Measurements from ENCODE around the gene DLGAP1.
A peak's percentile ranks its signal among the peaks of the same experiment; 100 is the strongest.

The DLGAP1 gene

DNA sequence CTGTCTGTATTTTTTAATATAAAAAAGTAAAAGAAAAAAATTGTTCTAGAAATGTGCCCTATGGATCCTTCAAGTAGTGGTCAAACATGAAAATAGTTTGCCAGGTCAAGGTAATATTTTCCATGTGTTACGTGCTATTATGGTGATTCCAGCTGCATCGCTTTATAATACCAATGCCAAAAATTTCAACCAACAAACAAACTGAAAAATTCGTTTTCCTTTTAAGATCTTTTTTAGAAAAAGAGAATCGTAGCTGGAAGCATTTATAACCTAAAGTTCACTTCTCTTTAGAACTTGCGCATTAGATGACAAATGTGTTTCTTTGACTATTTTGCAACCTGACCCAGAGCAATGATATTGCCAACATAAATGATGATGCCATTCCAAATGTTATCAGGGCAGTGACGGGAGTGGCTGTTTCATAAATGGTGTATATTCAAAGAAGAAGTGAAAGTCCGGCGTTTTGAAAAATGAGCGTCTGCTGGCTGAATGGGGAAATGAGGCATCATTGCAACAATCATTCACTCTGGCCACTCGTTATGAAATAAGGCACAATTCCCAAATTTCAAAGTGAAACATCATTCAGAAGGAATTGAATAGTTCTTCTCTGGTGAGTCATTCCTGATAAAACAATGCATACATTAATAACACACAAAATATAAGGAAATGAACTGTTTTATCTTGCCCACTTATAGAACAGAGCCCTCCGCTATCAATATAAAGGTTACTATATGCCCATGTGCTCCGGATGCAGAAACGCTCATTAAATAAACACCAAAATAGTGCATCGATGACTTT is 707.7 kb downstream of the DLGAP1 start:
- no peak for DNase-seq

DNA sequence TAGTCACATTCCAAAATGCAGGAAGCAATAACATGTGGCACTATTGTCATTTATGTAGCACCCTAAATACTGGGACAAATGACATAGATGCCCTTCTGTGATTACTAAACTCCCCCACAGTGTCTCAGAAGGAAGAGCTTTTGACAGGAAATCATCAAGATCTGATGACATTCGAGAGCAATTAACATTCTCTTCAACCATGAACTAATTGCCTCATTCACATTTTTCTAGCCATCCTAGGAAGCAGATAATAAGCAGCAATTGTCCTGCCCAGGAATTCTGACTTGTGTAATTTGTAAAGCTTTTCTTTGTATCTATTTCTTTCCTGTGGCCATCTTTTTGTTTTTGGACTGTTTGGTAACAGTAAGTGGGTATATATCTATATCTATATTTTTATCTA is 712.6 kb downstream of the DLGAP1 start:
- DNase-seq, result no peak

DNA sequence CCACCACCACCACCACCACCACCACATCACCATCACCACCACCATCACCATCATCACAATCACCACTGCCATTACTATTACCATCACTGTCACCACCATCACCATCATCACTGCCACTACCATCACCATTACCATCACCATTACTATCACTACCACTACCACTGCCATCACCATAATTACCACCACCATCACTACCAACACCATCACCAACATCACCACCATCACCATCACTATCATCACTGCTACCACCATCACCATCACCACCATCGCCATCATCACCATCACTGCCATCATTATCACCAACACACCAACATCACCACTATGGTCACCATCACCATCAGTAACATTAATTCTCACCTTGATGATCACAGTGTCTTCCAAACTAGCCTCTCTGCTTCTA is 713.8 kb downstream of the DLGAP1 start:
- DNase-seq, result no peak

DNA sequence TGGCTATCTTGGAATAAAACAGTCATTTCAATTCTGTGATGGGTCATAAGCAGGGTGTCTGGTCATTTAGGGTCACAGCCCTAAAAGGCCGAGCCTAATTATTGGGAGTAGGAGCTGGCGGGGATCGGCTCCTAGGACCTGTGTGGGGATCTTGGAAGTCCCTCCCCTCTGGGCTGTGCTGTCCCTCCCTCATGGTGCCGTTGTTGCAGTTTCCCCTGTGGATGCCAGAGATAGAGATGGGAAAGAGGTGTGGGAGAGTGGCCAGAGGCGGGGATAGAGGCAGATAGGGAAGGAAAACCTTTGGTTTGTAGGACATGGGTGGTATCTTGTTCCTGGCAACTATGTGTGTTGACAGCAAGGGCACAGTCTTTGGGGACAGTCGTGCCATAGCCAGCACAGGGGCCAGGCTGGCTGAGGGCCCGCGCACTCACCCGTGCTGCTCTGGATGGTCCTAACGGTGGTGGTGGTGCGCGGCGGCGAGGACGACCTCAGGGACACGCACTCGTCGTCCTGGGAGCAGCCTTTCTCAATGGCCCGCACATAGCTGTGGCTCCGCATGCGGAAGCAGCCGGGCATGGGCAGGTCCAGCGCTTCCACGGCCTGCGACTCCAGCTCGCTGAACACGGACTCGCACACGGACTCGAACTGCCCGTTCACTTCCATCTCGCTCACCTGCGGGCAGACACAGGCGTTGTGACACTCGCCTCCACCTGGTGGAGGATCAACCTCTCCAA is 726.2 kb downstream of the DLGAP1 start:
- DNase-seq, result no peak

DNA sequence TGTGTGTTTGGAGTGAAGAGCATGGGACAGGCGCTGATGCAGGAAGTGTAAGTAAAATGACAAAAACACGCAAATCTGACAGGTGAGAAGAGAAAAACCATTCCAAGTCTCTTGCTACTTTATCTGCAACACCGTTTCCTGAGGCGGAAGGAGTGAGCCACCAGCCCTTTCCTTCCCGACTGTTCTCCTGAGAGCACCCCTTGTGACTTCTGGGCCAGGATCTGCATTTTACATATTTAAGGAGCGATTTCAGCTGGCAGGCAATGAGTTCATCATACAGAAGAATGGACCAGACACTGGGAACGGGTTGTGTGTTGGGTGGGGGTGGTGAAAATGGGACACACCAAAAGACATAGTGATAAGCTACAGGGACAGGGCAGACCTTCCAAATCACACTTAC is 727.8 kb downstream of the DLGAP1 start:
- DNase-seq, result no peak

DNA sequence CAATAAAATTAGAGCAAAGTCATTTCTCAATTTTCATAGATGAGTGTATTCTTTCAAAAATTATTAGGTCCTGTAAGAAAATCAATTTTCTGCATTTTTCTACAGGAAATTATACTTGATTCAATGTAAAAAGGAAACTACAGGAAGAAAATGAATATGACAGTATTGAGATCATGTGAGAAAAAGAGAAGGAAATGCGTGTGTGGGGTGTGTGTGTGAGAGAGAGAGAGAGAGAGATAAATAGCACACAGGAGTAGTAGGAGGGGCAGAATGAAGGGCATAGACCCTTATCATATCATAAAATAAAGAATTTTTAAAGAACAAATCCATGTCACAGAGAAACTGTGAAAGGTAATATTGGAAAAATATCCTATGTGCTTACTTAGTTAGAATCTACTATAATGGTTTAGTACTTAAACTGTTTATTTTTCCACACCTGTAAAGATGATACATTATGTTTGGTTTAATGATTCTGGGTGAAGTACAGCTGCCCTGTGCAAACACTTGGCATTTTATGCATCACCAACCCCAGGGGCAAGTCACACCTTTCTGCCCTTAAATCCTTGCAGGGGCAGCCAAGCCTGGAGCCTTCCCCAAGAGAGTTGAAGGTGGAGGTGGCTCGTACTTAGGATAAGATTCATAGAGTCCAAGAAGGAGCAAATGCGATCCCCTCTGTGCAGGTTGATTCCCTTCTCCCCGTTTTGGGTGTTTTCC is 728.7 kb downstream of the DLGAP1 start:
- no peak for DNase-seq

DNA sequence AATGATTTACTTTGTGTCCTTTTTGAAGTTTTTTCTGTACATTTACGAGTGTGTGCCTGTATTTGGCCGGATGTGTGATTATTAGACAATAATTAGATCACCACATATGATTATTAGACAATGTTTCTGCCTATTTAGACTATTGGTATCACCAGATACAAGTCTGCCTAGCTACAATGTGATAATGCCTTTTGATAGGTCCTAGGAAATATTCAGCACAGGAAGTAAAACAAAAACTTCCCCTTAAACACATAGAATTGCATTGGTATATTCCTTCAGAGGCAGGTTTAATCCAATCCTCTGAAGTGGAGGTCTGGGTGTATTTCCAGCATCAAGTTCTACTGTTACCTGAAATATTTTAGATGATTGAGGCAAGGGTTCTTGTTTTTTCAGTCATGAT is 730.0 kb downstream of the DLGAP1 start:
- DNase-seq, result no peak

DNA sequence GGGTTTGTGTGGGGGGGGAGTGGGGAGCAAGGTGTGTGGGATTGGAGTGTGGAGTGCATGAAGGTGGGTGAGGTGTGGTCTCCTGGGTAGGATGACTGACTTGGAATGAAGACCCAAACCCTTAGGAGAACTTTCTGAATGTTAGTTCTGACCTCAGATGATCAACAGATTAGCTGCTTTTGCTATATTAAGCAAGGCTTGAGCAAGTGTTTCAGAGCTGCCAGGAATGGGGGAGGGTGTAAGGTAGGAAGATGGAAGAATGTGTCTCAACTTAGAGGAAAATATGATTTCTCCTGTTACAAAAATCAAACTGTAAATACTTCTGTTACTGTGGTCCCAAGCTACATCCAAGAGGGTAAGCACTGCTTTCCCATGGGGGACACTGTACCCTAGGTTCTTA is 731.6 kb downstream of the DLGAP1 start:
- DNase-seq, result no peak

DNA sequence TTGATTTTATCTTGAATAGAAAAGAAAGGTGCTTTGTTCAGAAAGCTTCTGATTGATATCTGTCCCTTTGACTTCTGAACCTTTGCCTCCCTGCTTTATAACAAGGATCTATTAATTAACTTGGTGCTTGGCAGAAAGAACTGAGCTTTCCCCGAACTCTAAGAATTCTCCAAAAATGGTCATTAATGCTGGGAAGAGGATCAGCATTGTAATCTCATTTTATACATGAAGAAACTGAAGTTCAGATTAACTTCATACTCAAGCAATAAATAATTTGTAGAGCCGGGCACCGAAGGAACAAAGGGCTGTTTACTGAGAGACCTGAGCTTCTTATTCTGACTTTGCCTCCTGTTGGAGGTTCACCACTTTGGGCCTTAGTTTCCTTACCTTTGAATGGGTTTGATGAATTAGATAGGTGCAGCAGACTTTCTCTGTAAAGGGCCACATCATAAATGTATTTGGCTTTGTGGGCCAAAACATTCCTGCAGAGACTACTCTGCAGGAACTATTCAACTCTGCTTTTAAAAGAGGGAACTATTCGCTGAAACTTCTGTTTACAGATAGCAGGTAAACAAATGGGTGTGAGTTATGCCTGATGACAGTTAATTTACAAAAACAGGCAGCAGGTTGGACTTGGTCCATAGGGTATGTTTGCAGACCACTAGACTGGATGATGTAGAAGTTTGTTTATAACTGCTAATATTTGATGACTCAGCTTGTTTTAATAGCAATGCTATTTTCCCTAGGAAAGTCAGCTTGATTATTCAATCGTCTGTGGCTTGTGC is 732.3 kb downstream of the DLGAP1 start:
- no peak for DNase-seq

DNA sequence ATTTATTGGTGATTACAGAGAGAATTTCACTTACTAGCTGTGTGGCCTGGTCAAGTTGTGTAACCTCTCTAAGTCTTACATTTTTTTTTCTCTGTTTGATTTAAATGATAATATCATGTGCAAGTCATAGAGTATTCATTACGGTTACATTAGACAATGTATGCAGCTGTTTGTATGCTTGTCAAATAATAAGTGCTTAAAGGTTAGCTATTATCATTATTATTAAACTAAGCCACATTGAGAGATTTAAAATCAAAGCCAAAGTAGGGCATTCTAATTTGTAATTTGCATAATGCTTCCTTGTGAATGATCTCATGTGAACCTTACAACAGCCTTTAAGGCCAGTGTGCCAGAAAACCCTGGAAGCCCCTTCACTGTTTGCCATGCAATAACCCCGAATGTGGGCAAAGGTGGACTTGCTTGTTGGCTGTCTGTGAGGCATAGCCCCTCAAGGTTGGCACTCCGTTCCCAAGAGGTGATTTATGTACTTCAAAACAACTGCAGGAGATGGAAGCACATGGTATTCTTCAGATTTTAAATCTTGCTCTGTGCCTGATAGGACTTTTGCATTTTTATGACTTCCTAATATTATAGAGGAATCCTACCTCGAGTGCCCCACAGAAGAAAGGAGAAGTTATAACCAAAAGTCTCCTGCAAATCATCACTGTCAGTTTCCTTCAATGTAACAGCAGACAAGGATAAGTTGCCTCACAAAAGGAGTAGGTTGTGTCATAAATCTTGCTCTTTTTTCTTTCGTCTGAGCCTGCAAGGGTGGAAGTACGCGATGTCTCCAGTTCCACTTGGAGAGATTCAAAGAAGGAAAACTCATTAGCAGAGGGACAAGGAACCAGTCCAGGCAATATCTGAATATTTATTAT is 733.1 kb downstream of the DLGAP1 start:
- DNase-seq, result no peak

DNA sequence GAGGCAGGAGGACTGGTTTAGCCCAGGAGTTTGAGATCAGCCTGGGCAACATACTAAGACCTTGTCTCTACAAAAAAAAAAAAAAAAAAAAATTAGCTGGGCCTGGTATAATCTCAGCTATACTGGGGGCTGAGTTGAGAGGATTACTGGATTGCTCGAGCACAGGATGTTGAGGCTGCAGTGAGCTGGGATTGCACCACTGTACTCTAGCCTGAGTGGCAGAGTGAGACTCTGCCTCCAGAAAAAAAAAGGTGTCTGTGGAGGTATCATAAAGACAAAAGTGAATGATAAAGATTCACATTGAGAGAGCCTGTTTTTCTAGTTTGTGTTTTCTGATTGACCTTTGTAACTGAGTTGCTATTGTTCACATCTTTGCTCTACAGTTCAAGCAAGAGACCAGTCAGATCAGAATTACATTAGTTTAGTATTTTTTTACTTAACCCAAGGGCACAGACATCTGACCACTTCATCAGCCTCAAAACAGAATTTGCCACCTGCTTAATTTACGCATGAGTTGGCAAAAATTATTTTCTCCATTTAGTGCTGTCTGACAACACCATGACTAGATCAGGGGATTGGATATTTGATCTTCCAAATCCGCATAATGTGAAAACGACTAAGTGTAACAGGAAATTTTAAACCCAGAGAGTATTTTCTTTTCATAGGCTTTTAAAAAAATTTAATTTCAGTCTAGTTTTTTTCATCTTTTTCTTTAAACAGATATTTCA is 734.1 kb downstream of the DLGAP1 start:
- DNase-seq, result peak; percentile 37

DNA sequence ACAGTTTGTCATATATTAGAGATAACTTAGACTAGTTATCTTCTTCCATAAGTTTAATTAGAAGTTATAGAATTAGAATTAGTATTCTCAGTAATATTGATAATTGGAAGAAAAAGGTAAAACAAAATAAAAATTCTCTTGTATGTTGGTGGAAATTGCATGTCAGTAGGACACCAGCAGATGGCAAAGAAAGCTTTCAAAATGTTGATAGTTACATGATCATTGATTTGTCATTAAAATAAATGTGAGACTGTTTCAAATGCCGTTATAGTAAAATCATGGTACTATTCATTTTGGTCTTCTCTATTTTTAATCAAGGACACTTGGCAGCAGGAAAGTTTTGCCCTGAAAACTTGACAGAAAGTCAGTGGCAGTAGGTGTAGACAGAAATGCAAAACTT is 734.9 kb downstream of the DLGAP1 start:
- DNase-seq, result no peak

DNA sequence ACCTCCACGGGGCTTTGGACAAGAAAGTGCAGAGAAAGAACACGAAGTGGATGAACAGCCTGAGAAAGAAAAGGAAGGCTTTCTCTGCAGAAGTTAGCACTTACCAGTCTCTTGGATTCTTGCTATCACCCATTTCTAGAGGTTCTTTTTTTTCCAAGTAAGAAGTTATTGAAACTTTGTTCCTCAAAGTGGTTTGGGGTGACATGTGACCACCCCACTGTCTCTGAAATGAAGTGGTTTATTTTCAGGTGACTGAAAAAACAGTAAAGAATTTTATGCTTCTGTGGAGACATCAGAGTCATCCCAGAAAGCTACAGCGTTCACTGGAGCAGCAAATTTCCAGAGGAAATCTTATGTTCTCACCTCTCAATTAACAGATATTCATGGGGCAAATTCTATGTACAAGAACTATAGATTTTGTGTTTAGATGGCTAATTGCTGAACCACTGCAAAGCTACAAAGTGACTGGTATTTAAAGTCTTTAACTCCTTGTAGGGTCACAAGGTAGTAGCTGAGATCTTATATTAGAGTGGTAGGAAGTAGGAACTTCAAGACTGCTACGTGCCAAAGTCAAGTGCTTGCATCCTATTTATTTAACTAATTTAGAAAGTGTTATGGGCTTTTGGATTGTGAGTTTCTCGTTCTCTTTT is 737.6 kb downstream of the DLGAP1 start:
- no peak for DNase-seq

DNA sequence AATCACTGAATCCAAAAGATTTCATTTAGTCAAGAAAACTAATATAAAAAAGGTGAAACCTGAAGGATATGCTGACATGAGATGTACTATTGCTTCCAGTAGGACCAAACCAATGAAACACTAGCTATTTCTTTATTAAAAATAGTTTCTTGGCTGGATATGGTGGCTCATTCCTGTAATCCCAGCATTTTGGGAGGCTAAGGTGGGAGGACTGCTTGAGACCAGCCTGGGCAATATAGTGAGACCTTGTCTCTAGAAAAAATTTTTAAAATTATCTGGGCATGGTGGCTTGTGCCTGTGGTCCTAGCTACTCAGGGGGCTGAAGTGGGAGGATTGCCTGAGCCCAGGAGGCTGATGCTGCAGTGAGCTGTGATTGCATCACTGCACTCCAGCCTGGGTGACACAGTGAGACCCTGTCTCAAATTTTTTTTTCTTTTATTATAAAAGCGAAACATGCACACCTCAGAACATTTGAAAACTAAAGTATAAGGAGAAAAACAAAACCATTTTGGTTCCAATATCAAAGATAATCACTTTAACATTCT is 738.9 kb downstream of the DLGAP1 start:
- no peak for DNase-seq

DNA sequence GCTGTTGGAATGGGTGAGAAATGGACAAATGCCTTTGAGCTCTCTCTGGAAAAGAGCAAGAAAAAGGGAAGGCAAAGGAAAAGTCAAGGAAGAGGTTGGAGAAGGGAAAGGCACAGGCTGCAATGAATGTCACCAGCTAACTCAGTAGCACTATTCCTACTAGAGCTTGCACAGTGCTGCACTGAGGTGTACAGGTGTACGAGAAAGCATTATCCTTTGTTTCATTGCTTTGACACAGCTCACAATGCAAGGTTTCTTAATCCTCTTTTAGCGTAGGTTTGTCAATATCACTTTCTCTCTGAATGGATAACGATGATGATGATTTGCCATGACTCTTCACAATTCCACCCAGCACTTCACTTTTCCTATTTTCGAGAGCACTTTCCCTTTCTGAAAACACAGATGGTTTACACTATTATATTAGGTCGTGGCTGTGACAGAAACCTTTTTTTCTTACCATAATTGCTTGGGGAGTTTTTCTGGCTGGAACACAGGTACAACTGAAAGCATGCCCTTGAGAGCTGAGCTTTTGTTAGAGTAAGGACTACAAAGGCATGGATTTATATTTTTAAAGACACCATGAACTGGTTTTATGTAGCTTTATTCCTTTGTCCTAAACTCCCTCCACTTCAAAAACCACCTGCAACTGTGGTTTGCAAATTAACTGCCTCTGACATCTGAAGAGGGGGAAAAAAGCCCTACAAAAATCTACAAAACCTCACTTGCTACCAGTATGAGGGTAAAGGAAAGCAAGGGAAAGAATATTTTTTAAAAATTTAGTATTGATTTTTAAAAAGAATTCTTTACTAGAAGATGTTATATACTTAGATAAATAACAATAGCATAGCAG is 739.7 kb downstream of the DLGAP1 start:
- DNase-seq, result no peak

DNA sequence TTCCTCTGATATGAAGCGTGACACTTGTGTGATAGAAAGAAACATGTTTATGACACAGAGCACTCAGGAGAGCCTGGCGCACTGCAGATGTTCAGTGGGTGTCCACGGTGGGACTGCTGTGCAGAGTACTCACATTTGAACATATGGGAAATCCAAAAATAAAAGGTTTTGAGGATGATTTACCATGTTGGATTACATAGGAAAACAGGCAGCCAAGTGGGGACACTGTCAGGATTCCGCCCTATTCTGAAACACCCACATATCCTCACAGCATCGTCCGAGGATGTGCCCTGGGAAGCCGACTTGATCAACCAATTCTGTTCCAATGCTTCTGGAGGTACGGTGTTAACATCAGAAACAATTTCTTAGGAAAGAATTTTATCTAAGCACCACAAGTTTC is 741.4 kb downstream of the DLGAP1 start:
- DNase-seq, result no peak

DNA sequence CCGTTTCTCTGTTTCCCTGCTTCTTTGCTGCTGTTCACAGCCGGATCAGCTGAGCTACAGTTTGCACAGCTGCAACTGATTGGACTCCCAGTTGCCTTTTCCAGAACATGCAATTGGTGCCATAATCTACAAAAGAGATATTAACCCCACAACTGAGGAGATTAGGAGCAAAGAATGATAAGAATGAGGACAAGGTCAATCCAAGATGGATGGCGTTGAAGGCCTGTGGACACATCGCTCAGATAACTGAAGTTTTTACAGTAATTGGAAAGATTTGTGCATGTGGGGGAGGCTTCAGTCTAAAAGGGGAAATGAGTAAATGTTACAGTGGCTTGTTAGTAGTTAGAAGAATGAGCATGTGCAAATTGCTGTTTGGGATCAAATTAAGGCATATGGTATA is 741.9 kb downstream of the DLGAP1 start:
- DNase-seq, result no peak

DNA sequence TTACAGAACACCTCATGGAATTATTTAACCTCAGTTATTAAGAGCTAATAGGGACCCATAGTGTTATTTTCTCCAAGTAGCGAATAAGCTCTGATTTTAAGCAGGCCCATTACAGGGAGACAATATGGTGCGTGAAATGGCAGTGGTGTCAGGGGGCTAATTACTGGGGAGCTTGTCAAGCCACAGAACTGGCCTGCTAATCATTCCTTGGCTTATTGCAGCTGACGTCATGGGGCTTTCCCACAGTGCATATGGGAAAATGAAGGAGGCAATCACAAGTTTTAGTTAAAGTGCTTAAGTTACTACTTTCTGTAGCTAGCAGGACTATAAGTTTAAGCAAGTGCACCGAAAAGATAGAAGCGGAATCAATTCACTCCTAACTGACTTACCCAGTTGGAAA is 742.6 kb downstream of the DLGAP1 start:
- DNase-seq, result no peak

DNA sequence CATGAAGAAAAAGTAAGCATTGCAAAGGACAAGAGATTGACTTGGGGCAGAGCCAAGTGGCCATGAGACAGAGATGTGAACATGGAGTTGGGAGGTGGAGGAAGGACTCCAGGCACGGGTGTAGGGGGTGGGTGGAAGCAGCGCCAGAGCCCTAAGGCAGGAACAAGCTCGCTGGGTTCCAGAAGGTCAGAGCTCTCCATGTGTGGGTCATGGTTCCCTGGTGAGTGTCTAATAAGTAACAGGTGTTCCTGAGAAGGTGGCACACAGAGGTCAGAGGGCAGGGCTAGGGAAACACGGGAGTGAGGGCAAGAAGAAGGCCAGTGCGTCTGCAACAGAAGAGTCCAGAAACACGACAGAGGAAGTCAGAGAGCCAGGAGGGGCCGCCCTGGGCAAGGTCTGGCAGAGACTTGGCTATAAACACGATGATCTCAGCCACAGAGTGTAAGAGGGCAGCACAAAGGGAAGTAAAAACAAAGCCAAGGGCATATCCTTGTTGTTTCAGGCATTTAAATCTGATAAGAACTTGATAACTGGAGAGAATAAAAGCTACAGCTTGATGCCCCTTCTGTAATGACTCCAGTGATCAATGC is 744.3 kb downstream of the DLGAP1 start:
- no peak for DNase-seq
